Measurements from ENCODE around the gene HBA1.
"Not testable (repeated sequence)": the region's sequence is repeated elsewhere in the genome, so short reads cannot be mapped to it uniquely, and the experiment has no call there.

Gene HBA1

GRCh38 chr16:176477-177382 is at the start of gene HBA1:
TSS of gene HBA1 (plus strand) at chr16:176680. CDS start at chr16:176717, 37 bp downstream.
- H3K27me3 ChIP-seq (ENCODE audit: control insufficient read depth, low read length) = peaks cover 32% of the 10 kb centered on the region
- not testable (repeated sequence) for H3K27ac ChIP-seq (ENCODE audit: low read depth, low read length); H3K4me3 ChIP-seq (ENCODE audit: low read length)

GRCh38 chr16:129075-129474 is 47.4 kb upstream of the HBA1 start:
- no peaks in the 10 kb centered on the region for H3K9me3 ChIP-seq (ENCODE audit: control insufficient read depth, insufficient read depth, low read length)
- no peak overlapping the region for H3K4me3 ChIP-seq (ENCODE audit: low read length)
- H3F3A ChIP-seq (ENCODE audit: control insufficient read depth, insufficient read depth) = no peaks in the 10 kb centered on the region
- peaks cover 56% of the 10 kb centered on the region for H3K79me2 ChIP-seq (ENCODE audit: control insufficient read depth, low read length)
- H3K9me2 ChIP-seq (replicated peaks; ENCODE audit: control insufficient read depth, low read length) = no peaks in the 10 kb centered on the region
- H4K20me1 ChIP-seq (ENCODE audit: control insufficient read depth, insufficient read depth, low read depth, low read length) = no peaks in the 10 kb centered on the region
- H3K27ac ChIP-seq (ENCODE audit: low read depth, low read length) = no peak overlapping the region
- H3K4me1 ChIP-seq (ENCODE audit: control insufficient read depth, low read length) = 0 out of 2 replicates have a peak, but pooled peaks cover 3% of the 10 kb centered on the region
- no peak overlapping the region for H3K4me2 ChIP-seq (ENCODE audit: low read length)
- no peaks in the 10 kb centered on the region for H3K27me3 ChIP-seq (ENCODE audit: control insufficient read depth, low read length)
- peaks cover 10% of the 10 kb centered on the region for H3K36me3 ChIP-seq (ENCODE audit: control insufficient read depth, low read length)
- no peak for TF ChIP-seq EZH2phosphoT487 (IDR thresholded peaks at IDR 0.05; ENCODE audit: borderline replicate concordance, low read length)
- no peak for TF ChIP-seq CTCF (IDR thresholded peaks at IDR 0.05; ENCODE audit: low read depth, low read length, poor library complexity, severe bottlenecking)

More at GRCh38 chr16:176477-177382, at the start of gene HBA1:
- not testable (repeated sequence) for H3K36me3 ChIP-seq (ENCODE audit: control insufficient read depth, low read length); H3K4me2 ChIP-seq (ENCODE audit: low read length); H3F3A ChIP-seq (ENCODE audit: control insufficient read depth, insufficient read depth); H3K4me1 ChIP-seq (ENCODE audit: control insufficient read depth, low read length); H3K79me2 ChIP-seq (ENCODE audit: control insufficient read depth, low read length); H4K20me1 ChIP-seq (ENCODE audit: control insufficient read depth, insufficient read depth, low read depth, low read length); H3K9me2 ChIP-seq (replicated peaks; ENCODE audit: control insufficient read depth, low read length); H3K9me3 ChIP-seq (ENCODE audit: control insufficient read depth, insufficient read depth, low read length)

GRCh38 chr16:130533-131173 is 45.8 kb upstream of the HBA1 start:
- H3K4me1 ChIP-seq (ENCODE audit: control insufficient read depth, low read length) = 0 out of 2 replicates have a peak, but pooled peaks cover 3% of the 10 kb centered on the region
- no peaks in the 10 kb centered on the region for H4K20me1 ChIP-seq (ENCODE audit: control insufficient read depth, insufficient read depth, low read depth, low read length)
- H3K4me2 ChIP-seq (ENCODE audit: low read length) = no peak overlapping the region
- H3K9me3 ChIP-seq (ENCODE audit: control insufficient read depth, insufficient read depth, low read length) = no peaks in the 10 kb centered on the region
- no peaks in the 10 kb centered on the region for H3K27me3 ChIP-seq (ENCODE audit: control insufficient read depth, low read length)
- no peak overlapping the region for H3K4me3 ChIP-seq (ENCODE audit: low read length)
- TF ChIP-seq CTCF (IDR thresholded peaks at IDR 0.05; ENCODE audit: low read depth, low read length, poor library complexity, severe bottlenecking) = no peak
- no peak for TF ChIP-seq EZH2phosphoT487 (IDR thresholded peaks at IDR 0.05; ENCODE audit: borderline replicate concordance, low read length)
- no peaks in the 10 kb centered on the region for H3K9me2 ChIP-seq (replicated peaks; ENCODE audit: control insufficient read depth, low read length)
- peaks cover 69% of the 10 kb centered on the region for H3K79me2 ChIP-seq (ENCODE audit: control insufficient read depth, low read length)
- peaks cover 6% of the 10 kb centered on the region for H3K36me3 ChIP-seq (ENCODE audit: control insufficient read depth, low read length)
- H3K27ac ChIP-seq (ENCODE audit: low read depth, low read length) = no peak overlapping the region
- no peaks in the 10 kb centered on the region; the same call in 1 of the 2 replicates for H3F3A ChIP-seq (ENCODE audit: control insufficient read depth, insufficient read depth)

GRCh38 chr16:132120-132519 is 44.4 kb upstream of the HBA1 start:
- Histone ChIP-seq H3K79me2 (ENCODE audit: control insufficient read depth, low read length) (peaks cover 83% of the 10 kb centered on the region), H4K20me1 (ENCODE audit: control insufficient read depth, insufficient read depth, low read depth, low read length) (no peaks in the 10 kb centered on the region), H3K4me3 (ENCODE audit: low read length) (no peak overlapping the region), H3K4me1 (ENCODE audit: control insufficient read depth, low read length) (peaks cover 7% of the 10 kb centered on the region), H3K27ac (ENCODE audit: low read depth, low read length) (no peak overlapping the region), H3K4me2 (ENCODE audit: low read length) (no peak overlapping the region), H3K9me3 (ENCODE audit: control insufficient read depth, insufficient read depth, low read length) (no peaks in the 10 kb centered on the region), H3K36me3 (ENCODE audit: control insufficient read depth, low read length) (peaks cover 10% of the 10 kb centered on the region), H3K9me2 (replicated peaks; ENCODE audit: control insufficient read depth, low read length) (no peaks in the 10 kb centered on the region), H3K27me3 (ENCODE audit: control insufficient read depth, low read length) (no peaks in the 10 kb centered on the region), H3F3A (ENCODE audit: control insufficient read depth, insufficient read depth) (no peaks in the 10 kb centered on the region; the same call in 1 of the 2 replicates)
- TF ChIP-seq CTCF (IDR thresholded peaks at IDR 0.05; ENCODE audit: low read depth, low read length, poor library complexity, severe bottlenecking) (no peak), EZH2phosphoT487 (IDR thresholded peaks at IDR 0.05; ENCODE audit: borderline replicate concordance, low read length) (no peak)

Data from DOHH2 (cell line).